Testis (tissue), 2 donors: Measurements from ENCODE around the gene SEC22B.
"Not testable (repeated sequence)": the region's sequence is repeated elsewhere in the genome, so short reads cannot be mapped to it uniquely, and the experiment has no call there.

Experiments
- POLR2A ChIP-seq: fragments of 450-650 bp; IDR thresholded peaks from one replicate; pipeline ENCODE4 v1.6.1; 2017; ENCODE audit warnings: antibody characterized with exemption, mild to moderate bottlenecking, moderate library complexity
- TF ChIP-seq, protein P1 (sequence below), 3 experiments: fragments of 450-650 bp in 2 of 3; fragments of 200-600 bp in 1 of 3; sonication (generic) in 1 of 3; IDR thresholded peaks; one replicate each; pipeline ENCODE4 v1.5.1; 2016 to 2019; ENCODE audit warnings: antibody characterized with exemption in 3 of 3, mild to moderate bottlenecking in 2 of 3, moderate library complexity in 1 of 3

DNA sequence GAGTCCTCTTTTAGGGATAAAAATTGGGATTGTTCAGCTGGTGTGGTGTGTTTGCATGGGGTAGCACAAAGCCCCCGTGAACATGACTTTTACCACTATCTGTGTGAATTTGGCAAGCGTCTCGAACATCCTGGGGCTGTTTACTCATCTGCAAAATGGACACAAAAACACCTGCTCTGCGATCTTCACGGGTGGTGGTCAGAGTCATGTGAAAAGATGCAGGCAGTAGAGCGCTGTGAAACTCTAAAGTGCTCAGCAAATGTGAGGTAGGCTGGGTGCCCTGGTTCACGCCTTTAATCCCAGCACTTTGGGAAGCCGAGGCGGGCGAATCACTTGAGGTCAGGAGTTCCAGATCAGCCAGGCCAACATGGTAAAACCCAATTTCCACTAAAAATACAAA, 67.1 kb downstream of the SEC22B start:
- TF ChIP-seq, protein P1, sequence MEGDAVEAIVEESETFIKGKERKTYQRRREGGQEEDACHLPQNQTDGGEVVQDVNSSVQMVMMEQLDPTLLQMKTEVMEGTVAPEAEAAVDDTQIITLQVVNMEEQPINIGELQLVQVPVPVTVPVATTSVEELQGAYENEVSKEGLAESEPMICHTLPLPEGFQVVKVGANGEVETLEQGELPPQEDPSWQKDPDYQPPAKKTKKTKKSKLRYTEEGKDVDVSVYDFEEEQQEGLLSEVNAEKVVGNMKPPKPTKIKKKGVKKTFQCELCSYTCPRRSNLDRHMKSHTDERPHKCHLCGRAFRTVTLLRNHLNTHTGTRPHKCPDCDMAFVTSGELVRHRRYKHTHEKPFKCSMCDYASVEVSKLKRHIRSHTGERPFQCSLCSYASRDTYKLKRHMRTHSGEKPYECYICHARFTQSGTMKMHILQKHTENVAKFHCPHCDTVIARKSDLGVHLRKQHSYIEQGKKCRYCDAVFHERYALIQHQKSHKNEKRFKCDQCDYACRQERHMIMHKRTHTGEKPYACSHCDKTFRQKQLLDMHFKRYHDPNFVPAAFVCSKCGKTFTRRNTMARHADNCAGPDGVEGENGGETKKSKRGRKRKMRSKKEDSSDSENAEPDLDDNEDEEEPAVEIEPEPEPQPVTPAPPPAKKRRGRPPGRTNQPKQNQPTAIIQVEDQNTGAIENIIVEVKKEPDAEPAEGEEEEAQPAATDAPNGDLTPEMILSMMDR (IDR thresholded peaks at IDR 0.05) = not testable (repeated sequence)
- not testable (repeated sequence) for TF ChIP-seq POLR2A
